Measurements from ENCODE around the gene VPS13D.

DNA sequence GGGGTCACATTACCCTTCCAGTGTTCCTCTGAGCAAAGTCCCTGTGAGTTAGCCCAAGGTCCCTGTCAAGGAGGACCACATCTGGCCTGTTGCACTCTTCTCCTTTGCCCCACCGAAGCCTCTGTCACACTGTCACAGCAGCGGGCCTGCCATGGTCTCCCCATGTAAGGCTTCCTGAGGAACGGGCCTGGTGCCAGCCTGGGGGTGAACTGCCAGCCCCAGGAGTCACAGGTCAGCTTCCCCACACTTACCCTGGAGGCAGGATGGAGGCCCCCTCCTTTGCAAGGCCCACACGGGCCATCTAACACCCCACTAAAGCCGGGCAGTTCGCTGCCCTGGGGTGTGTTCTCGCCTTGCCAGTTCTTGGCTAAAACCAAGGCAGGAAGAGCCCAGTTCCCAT lies 48.9 kb upstream of the VPS13D start:
- TF ChIP-seq, protein P1, sequence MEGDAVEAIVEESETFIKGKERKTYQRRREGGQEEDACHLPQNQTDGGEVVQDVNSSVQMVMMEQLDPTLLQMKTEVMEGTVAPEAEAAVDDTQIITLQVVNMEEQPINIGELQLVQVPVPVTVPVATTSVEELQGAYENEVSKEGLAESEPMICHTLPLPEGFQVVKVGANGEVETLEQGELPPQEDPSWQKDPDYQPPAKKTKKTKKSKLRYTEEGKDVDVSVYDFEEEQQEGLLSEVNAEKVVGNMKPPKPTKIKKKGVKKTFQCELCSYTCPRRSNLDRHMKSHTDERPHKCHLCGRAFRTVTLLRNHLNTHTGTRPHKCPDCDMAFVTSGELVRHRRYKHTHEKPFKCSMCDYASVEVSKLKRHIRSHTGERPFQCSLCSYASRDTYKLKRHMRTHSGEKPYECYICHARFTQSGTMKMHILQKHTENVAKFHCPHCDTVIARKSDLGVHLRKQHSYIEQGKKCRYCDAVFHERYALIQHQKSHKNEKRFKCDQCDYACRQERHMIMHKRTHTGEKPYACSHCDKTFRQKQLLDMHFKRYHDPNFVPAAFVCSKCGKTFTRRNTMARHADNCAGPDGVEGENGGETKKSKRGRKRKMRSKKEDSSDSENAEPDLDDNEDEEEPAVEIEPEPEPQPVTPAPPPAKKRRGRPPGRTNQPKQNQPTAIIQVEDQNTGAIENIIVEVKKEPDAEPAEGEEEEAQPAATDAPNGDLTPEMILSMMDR (IDR thresholded peaks at IDR 0.05; ENCODE audit: extremely low read depth in 1 of 2, insufficient read depth in 1 of 2, low read depth in 1 of 2, low read length in 2 of 2), result no peak
- TF ChIP-seq, protein P2, sequence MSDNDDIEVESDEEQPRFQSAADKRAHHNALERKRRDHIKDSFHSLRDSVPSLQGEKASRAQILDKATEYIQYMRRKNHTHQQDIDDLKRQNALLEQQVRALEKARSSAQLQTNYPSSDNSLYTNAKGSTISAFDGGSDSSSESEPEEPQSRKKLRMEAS (IDR thresholded peaks at IDR 0.05; ENCODE audit: insufficient read depth, insufficient read length), result no peak
- TF ChIP-seq POLR2A (IDR thresholded peaks at IDR 0.05; ENCODE audit: low read depth, low read length) (no peak), POLR2AphosphoS5 (IDR thresholded peaks at IDR 0.05; ENCODE audit: insufficient read depth, low read depth, low read length) (no peak), FOS (IDR thresholded peaks at IDR 0.05; ENCODE audit: borderline replicate concordance, insufficient read depth, low read length) (no peak), EZH2 (IDR thresholded peaks at IDR 0.05; ENCODE audit: borderline replicate concordance, low read depth, low read length, severe bottlenecking) (no peak), MYC (IDR thresholded peaks at IDR 0.05; ENCODE audit: low read depth, low read length) (no peak)

Data from endothelial cell of umbilical vein (primary cell).